NCI-H2196 (cell line): ENCODE data around the gene MTUS2.
A peak's percentile ranks its signal among the peaks of the same experiment; 100 is the strongest.
"Not testable (repeated sequence)": the region's sequence is repeated elsewhere in the genome, so short reads cannot be mapped to it uniquely, and the experiment has no call there.

ENCODE experiments used
- DNase-seq: peaks from one replicate; lab custom pipeline; 2025; ENCODE audit not compliant: unreplicated experiment; lab: John Stamatoyannopoulos, UW

MTUS2 gene

DNA sequence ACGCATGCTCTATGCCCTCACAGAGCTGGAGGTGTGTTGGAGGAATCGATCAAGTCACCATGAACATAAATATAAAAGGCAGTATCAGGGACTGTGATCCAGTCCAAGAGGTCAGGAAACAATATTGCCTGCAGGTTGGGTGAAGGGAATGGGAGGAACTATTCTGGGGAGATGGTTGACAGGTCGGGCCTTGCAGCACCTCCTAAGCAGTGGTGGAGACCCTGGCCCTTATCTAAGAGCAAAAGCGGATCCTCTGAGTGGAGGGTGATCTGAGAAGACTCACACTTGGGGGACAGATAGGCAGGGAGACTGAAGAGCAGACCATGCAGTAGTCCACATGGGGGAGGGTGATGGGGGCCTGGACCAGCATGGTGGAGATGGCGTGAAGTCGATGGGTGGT lies 561.9 kb downstream of the MTUS2 start:
- DNase-seq = no peak

GRCh38 chr13:29383476-29383875 lies 563.3 kb downstream of the MTUS2 start:
- DNase-seq = no peak

DNA sequence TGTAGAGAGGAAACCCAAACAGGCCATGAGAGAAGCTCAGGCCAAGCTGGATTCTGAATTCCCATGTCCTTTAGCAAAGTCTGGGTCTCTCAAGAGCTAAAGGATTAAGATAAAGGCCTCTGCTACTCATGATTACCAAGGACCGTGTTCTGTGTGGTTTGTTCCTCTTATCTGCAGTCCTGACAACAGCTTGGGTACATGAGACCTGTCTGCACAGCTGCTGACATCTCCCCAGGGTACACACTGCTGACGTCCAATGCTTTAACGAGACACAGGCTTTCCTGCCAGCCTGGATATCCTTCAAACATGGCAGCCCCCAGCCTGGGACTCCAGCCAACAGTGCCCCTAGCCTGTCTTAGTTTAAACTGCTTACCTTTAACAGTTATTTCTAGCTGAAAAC lies 564.3 kb downstream of the MTUS2 start:
- no peak for DNase-seq

DNA sequence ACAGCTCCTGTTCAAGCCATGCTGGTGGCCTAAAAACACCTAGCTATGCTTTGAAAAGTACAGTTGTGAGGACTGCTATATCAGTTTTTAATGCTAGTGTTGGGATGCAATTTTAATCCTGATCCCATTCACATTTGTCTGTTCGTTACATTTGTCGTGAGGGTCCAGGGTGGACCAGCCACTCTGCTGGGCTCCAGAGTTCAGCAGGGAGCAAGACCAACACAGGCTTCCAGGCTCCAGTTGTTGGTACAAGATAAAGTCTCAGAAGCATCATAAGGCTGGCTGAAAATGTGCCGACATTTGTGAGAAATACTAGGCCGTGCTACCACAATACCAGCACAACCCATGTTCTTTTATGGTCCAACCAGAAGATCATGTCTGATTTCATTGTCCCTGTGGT lies 564.7 kb downstream of the MTUS2 start:
- DNase-seq = no peak

GRCh38 chr13:29386246-29386645 lies 566.1 kb downstream of the MTUS2 start:
- no peak for DNase-seq

DNA sequence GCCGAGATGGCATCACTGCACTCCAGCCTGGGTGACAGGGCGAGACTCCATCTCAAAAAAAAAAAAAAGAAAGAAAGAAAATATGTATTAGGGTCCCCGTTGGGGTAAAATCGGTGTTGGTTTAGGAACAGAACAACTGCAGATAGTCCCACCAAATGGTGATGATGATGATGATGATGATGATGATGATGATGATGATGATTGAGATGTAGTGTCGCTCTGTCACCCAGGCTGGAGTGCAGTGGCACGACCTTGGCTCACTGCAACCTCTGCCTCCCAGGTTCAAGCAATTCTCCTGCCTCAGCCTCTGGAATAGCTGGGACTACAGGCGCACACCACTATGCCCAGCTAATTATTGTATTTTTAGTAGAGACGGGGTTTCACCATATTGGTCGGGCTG lies 570.5 kb downstream of the MTUS2 start:
- DNase-seq = not testable (repeated sequence)

DNA sequence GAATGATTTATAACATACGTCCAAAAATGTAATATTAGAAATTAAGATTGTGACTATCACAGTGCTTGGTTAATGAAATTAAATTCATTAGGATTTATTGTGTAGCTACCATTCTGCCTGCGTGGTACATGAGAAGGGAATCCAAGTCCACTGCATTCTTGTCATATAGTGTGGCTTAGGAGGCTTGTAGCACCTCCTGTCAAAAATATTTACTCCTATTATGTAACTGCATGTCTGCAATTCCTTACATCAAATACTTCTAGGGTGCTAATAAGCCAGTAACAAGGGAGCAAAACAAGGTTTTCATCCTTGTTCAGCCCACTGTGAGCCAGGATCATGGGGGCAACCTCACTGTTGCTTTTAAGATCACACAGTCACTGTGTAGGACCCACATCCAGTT lies 576.3 kb downstream of the MTUS2 start:
- DNase-seq = no peak

DNA sequence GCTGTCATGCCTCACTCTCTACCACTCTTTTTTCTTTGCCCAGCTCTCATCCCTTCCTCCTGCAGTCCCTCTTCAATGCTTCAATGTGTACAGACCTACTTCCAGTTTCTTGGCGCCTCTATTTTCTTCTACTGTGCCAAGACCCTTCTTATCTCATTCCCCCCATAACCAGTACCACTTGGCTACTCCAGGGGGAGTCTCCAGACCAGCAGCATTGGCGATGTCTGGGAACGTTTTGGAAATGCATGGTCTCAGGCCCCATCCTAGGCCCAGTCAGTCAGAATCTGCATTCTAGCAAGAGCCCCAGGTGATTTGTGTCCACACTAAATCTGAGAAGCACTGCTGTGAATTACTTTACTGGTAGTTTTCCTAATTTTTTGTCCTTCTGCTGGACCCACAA lies 577.1 kb downstream of the MTUS2 start:
- no peak for DNase-seq

- peak; percentile 2 for DNase-seq
Observed at GRCh38 chr13:29402166-29402636, 582.1 kb downstream of the MTUS2 start.

GRCh38 chr13:29405401-29405800 lies 585.3 kb downstream of the MTUS2 start:
- DNase-seq = no peak

DNA sequence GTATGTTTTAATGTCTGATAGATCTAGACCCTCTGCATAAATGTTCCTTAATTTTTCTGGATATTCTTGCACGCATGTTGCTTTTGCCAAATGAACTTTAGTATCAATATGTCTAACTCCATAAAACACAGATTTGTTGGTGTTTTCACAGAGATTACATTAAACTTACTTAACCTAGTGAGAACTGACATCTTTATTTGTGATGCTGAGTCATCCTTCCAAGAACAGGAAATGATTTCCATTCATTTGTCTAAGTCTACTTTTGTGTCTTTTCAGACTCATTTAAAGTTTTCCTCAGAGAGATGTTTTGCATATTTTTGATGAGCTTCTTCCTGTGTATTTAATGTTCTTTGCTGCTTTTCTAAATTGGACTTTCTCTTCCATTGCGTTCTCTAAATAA lies 591.3 kb downstream of the MTUS2 start:
- no peak for DNase-seq

DNA sequence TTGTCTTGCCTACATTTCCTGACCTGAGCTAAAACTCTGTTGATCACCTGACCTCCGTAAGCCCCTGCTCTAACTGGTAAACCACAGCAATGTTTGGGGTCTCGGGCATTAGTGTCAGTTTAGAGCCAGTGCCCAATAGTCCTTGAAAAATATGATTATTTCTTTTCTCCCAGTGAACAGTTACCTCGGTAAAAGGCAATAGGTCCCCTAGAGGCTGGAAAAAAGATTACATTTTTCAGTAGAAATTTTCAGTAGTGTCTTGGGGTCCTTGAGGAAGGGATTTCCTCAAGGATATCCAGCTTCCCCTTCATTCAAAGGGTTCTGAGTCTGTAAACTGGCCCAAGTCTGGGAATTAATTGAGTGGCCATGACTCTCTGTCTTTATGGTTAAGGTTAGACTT lies 597.9 kb downstream of the MTUS2 start:
- no peak for DNase-seq

DNA sequence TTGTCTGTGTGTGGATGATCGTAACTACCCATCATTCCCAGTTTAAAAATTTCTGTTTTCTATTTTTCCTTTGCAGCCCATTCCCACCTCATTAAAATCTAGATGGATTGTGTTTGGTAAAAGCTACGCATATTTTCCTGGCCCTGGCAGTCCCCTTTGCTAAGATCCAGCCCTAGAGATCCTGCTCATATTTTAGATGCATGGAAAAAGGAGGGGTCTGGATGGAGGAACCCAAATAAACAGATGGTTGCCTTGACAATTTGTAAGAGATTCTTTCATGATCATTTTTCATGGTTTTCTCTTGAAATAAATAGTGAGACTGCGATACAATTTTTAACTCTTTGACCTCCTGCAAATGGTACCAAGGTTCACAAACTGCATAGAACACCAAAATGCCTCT lies 601.0 kb downstream of the MTUS2 start:
- DNase-seq = no peak

- no peak for DNase-seq
Observed at GRCh38 chr13:29422015-29422414, 601.9 kb downstream of the MTUS2 start.

- DNase-seq = no peak
Observed at GRCh38 chr13:29423050-29423449, 602.9 kb downstream of the MTUS2 start.

DNA sequence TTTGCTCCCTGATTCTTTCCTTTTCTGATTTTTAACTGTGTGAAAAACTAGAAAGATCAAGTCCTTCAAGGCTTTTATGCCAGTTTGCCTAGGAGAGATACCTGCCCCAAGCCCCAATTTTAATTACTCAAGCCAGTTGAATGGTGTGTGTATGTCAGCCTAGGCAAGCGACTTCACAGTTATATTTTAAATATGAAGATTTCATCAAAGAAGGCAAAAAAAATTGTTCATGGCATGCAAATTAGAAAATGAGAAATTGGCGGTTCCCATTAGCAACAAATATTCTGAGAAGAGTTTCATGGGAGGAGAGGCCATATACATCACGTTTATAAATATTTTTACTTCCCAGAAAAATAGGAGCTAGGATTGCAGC lies 607.8 kb downstream of the MTUS2 start:
- no peak for DNase-seq

DNA sequence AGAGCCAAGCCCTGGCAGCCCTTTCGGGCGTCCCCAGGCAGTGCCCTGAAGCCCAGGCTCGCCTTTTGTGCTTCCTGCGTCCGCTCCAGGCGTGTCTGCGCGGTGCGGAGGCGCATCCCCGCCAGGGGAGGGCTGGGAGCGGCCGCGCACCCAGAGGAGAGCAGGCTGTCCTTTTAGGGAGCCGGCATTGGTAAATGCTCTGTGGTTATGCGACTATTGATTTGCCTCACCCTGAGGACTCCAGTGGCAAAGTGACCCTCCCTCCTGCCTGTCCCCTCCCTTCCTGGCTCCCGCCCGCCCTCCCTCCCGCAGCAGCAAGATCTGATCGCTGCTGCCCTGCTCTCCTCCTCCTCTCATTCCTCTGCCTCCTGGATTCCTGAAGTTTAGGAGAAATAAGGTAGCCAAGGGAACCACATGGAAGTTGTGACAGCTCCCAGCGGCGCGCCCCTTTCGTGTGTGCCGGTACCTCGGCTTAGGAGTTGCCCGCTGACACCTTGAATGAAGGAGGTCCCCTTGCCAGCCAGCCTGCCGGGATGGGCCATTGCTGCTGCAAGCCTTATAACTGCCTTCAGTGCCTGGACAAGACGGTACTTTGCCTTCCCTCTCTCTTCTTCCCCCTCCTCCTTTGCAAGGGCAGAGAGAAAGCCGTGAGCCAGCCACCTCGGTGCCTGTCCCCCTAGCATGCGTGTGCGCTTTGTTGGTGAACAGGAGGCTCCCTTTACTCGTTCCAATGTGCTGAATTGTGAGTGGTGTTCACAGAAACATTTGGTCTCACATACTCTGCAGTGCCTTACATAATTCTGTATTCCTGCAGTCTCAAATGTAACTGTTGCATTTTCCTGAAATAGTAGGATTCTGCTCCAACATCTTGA lies 608.4 kb downstream of the MTUS2 start:
- DNase-seq = no peak

GRCh38 chr13:29429286-29429900 lies 609.3 kb downstream of the MTUS2 start:
- no peak for DNase-seq

DNA sequence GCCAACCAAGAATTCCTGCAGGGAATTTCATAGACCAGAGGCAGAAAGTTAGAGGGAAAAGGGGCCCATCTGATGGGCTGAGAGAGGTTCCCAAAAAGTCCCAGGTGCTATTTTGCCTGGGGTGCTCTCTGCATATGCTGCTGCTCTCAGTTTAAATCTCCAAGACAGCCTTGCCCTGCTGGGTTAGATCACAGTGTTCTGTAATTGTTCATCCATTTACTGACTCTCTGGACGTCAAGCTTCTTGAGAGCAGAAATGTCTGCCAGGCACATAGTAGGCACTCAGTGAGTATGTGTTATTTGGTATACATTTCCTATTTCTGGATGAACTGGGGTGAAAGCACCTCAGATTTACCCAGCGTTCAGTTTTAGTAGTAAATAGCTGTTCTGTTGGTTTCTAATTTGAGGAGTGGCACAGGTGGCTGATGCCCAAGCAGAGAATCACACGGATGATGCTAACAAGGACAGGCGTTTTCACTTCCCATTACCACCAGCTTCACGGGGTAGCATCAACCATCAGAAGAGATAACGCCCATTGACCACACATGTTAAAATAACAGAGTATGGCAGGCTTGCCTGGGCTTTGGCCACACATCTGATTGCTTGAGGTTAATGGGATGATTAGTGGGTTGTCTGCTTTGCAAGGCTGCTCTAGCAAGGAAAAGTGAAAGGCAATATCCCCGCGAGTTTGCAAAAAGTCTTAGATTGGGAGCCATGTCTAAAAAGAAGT lies 614.2 kb downstream of the MTUS2 start:
- no peak for DNase-seq

- DNase-seq = peak; percentile 6
Observed at GRCh38 chr13:29435125-29435911, 615.2 kb downstream of the MTUS2 start.

- no peak for DNase-seq
Observed at GRCh38 chr13:29436291-29436690, 616.2 kb downstream of the MTUS2 start.
